RWPE1 (cell line): ENCODE data around the gene CITED4.

Experiments used
- CTCF ChIA-PET: fragments of 350-600 bp; sonication (Branson Sonifier 250); formaldehyde crosslinking; extraction: SDS; loops from one replicate; lab custom pipeline; 2021; lab: Yijun Ruan, JAX
- POLR2A ChIA-PET: fragments of 400-600 bp; formaldehyde crosslinking; extraction: SDS; loops from one replicate; lab custom pipeline; 2020; ENCODE audit warnings: antibody characterized with exemption; ENCODE audit not compliant: low non-redundant PET; lab: Yijun Ruan, JAX
- DNase-seq: peaks from one replicate; pipeline ENCODE4 v3.0.0; 2012; ENCODE audit warnings: low spot score
- H3K27ac ChIP-seq: fragments of 450-650 bp; 2 replicates; pipeline ENCODE4 v1.5.1; 2017
- CTCF ChIP-seq: fragments of 450-650 bp; conservative IDR thresholded peaks from 2 replicates; pipeline ENCODE4 v1.5.1; 2017; ENCODE audit warnings: low read depth, mild to moderate bottlenecking

CITED4 gene

GRCh38 chr1:40840526-40841323 is 21.4 kb downstream of the CITED4 start:
- TF ChIP-seq CTCF: no peak
- ChIA-PET POLR2A (no interaction called here), CTCF (interaction anchor here (0.9 kb wide), 1 partner anchor 10 kb away, joined by 3 read pairs; no protein-coding TSS in a partner anchor)
- H3K27ac ChIP-seq: no peak overlapping the region
- no peak for DNase-seq

GRCh38 chr1:40839943-40840335 is 22.2 kb downstream of the CITED4 start:
- CTCF ChIA-PET: no interaction called here
- H3K27ac ChIP-seq: no peak overlapping the region
- no peak for DNase-seq
- no peak for TF ChIP-seq CTCF
- POLR2A ChIA-PET: no interaction called here

- TF ChIP-seq CTCF: no peak
- ChIA-PET POLR2A (no interaction called here), CTCF (no interaction called here)
- no peak overlapping the region for H3K27ac ChIP-seq
- DNase-seq: no peak
Observed at GRCh38 chr1:40838980-40839942, 22.9 kb downstream of the CITED4 start.

- DNase-seq: no peak
- no peak for TF ChIP-seq CTCF
- CTCF ChIA-PET: no interaction called here
Observed at GRCh38 chr1:40838045-40838979, 23.9 kb downstream of the CITED4 start.

GRCh38 chr1:40837601-40838000 is 24.6 kb downstream of the CITED4 start:
- POLR2A ChIA-PET: no interaction called here
- CTCF ChIA-PET: no interaction called here
- no peak for DNase-seq

More at GRCh38 chr1:40838045-40838979, 23.9 kb downstream of the CITED4 start:
- no peak overlapping the region for H3K27ac ChIP-seq
- POLR2A ChIA-PET: no interaction called here

More at GRCh38 chr1:40837601-40838000, 24.6 kb downstream of the CITED4 start:
- TF ChIP-seq CTCF: no peak
- H3K27ac ChIP-seq: no peak overlapping the region
